AG08395 (cell line): ENCODE data around the gene NCCRP1.
A peak's percentile ranks its signal among the peaks of the same experiment; 100 is the strongest.

Experiments used
- DNase-seq: peaks from one replicate; pipeline ENCODE4 v3.0.0; 2012; ENCODE audit warnings: mixed read lengths, low spot score

The NCCRP1 gene, protein sequence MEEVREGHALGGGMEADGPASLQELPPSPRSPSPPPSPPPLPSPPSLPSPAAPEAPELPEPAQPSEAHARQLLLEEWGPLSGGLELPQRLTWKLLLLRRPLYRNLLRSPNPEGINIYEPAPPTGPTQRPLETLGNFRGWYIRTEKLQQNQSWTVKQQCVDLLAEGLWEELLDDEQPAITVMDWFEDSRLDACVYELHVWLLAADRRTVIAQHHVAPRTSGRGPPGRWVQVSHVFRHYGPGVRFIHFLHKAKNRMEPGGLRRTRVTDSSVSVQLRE

GRCh38 chr19:39196860-39197562 lies at the start of gene NCCRP1:
TSS of gene NCCRP1 (plus strand) at chr19:39196964. CDS start at chr19:39196983, 19 bp downstream.
- no peak for DNase-seq

DNA sequence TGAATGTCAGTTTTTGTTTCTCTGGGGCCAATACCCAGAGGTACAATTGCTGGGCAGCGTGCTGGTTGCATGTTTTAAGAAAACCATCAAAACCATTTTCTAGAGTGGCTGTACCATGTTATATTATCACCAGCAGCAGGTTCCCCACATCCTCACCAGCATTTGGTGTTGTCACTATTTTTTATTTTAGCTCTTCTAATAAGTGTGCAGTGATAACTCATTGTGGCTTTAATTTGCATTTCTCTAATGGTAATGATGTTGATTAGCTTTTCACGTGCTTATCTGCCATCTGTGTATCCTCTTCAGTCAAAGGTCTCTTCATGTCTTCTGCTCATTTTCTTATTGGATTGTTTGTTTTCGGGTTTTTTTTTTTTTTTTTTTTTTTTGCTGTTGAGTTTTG lies 49.3 kb upstream of the NCCRP1 start:
- DNase-seq: no peak

DNA sequence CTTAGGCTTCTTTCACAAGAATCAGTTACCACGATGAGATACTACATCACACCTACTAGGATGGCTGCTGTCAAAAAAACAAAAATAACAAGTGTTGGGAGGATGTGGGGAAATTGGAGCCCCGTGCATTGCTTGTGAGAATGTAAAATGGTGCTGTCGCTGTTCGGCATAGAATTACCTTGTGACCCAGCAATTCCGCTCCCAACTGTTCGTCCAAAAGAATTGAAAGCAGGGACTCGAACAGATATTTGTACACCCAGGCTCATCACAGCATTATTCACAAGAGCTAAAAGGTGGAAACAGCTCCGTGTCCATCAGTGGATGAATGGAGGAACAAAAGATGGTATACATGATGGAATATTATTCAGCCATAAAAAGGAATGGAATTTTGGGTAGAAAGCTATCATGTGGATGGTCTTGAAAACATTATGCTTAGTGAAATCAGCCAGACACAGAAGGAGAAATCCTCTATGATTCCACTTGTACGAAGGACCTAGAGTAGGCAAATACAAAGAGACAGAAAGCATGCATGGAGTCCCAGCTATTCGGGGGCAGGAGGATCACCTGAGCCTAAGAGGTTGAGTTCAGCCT lies 47.7 kb upstream of the NCCRP1 start:
- DNase-seq: no peak

DNA sequence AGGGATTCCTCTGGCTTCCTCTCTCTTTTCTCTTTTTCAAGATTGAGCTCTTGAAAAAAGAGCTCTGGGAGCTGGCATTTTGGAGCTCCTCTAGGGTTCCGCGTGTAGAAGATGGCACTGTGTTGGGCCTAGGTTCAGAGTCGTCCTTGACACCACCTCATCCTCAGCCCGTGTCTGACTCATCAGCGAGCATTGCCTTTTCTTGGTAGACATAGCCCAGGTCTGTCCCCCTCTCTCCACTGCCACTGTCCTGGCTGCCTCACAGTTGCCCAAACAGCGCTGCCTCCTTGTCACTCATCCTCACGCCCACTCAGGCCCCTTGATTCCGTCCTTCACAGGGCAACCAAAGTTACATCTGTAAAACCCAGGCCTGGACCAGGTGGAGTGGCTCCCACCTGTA lies 46.5 kb upstream of the NCCRP1 start:
- DNase-seq: no peak

DNA sequence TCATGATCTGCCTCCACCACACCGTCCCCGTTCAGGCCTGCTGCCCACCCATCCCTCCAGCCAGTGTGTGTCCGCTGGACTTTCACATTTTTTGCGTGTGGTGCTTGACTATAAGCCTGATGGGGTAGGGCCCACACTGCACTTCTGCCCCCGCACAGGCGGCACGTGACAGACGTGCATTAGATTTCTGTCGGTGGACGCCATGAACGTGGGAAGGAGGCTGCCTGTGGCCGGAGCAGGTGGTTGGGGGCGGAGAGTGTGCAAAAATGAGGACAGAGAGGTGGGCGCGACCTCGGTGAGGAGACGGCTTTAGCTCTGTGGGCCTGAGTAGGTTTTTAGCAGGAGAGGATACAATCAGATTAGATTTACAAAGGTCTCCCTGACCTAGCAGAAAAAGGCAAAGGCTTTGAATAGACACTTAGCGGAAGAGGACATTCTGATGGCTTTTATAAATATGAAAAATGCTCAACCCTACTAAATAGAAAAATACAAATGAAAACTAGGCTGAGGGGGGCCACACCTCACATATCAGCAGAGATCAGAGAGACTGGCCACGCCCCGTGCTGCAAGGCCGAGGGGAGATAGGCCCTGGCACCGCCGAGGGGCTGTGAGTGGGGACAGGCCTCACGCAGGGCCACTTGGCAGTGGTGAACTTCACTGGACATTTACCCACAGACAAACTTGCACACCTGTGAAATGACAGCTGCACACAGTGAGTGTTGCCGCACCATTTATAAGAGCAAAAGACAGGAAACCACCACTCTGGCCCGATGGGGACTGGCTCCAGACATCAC lies 45.8 kb upstream of the NCCRP1 start:
- no peak for DNase-seq

GRCh38 chr19:39152066-39152465 lies 44.7 kb upstream of the NCCRP1 start:
- no peak for DNase-seq

GRCh38 chr19:39154100-39154628 lies 42.6 kb upstream of the NCCRP1 start:
- DNase-seq: no peak

GRCh38 chr19:39154629-39155100 lies 42.1 kb upstream of the NCCRP1 start:
- DNase-seq: no peak

GRCh38 chr19:39155114-39155700 lies 41.6 kb upstream of the NCCRP1 start:
- DNase-seq: no peak

- no peak for DNase-seq
These were observed 41.0 kb upstream of the NCCRP1 start for GRCh38 chr19:39155741-39156140.

- peak; percentile 31 for DNase-seq
These were observed 40.2 kb upstream of the NCCRP1 start for GRCh38 chr19:39156326-39157230.

GRCh38 chr19:39157275-39157996 lies 39.3 kb upstream of the NCCRP1 start:
- DNase-seq: no peak

- DNase-seq: no peak
These were observed 38.8 kb upstream of the NCCRP1 start for GRCh38 chr19:39157997-39158389.

GRCh38 chr19:39158646-39159260 lies 38.0 kb upstream of the NCCRP1 start:
- DNase-seq: no peak

- peak; percentile 68 for DNase-seq
These were observed 36.3 kb upstream of the NCCRP1 start for GRCh38 chr19:39160523-39160861.

DNA sequence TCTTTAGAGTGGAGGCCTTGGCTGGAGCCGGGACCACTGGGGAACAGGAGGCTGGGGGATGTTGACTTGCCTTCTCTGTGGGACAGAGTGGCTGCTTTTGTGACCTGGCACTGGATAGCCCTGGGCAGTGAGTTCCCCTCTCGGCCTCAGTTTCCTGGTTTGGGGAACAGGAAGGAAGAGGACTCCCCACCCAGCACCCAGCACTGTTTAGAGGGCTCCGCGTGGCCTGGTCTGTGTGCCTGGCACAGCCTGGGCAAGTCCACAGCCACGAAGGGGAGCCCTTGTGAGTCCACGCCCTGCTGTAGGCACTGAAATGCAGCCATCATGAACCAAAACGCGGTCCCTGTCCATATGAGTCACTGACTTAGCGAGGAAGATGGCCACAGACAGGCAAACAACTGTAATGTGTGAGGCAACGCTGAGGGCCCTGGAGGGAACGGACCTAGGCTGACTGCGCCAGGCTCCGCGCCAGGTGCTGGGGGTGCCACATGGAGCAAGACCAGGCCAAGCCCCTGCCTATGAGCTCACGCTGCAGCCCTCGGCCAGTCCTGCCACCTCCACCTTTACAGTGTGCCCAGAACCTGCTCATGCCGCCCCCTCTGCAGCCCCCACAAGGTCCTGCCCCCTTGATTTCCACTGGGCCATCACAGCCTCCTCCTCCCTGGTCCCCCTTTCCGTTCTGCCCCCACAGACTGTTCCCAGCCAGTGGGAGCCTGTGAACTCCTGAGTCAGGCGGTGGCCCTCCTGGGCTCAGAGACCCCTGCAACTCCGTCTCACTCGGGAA lies 35.7 kb upstream of the NCCRP1 start:
- DNase-seq: no peak

GRCh38 chr19:39162441-39163043 lies 34.2 kb upstream of the NCCRP1 start:
- no peak for DNase-seq

GRCh38 chr19:39163621-39164020 lies 33.1 kb upstream of the NCCRP1 start:
- DNase-seq: no peak
